ENCODE results near the gene TYMP.

DNA sequence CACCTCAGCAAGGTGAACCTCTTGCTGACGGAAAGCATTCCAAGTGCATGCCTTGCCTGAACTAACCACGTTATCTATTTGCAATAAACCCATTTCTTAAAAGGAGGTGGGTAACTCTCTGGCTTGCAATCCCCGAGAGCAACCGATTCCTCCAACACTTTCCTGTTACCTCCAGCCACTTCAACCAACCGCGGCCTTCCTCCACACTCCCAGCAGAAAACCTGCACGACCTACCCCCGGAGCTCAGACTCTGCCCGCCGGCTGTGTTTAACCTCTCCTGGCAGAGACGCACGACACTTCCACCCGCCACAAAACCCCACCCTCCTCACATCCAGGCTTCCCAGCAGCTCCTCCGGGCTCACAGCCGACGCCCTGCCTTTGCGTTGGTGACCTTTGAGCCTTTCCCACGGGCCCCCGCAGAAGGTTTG is 5.1 kb downstream of the TYMP start:
- TF ChIP-seq, protein P1, sequence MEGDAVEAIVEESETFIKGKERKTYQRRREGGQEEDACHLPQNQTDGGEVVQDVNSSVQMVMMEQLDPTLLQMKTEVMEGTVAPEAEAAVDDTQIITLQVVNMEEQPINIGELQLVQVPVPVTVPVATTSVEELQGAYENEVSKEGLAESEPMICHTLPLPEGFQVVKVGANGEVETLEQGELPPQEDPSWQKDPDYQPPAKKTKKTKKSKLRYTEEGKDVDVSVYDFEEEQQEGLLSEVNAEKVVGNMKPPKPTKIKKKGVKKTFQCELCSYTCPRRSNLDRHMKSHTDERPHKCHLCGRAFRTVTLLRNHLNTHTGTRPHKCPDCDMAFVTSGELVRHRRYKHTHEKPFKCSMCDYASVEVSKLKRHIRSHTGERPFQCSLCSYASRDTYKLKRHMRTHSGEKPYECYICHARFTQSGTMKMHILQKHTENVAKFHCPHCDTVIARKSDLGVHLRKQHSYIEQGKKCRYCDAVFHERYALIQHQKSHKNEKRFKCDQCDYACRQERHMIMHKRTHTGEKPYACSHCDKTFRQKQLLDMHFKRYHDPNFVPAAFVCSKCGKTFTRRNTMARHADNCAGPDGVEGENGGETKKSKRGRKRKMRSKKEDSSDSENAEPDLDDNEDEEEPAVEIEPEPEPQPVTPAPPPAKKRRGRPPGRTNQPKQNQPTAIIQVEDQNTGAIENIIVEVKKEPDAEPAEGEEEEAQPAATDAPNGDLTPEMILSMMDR (conservative IDR thresholded peaks at IDR 0.05; ENCODE audit: low read depth, low read length): no peak
- TF ChIP-seq EZH2 (IDR thresholded peaks at IDR 0.05; ENCODE audit: borderline replicate concordance, low read depth, low read length, poor library complexity, severe bottlenecking): no peak
